Uterus (tissue), 2 donors: ENCODE measurements around the gene RAB3B.

Experiments used
- CTCF ChIP-seq, 4 experiments: fragments of 200-600 bp in 2 of 4; fragments of 450-650 bp in 2 of 4; sonication (generic) in 2 of 4; IDR thresholded peaks; one replicate each; pipeline ENCODE4 v1.5.1; 2016 to 2019; ENCODE audit warnings: antibody characterized with exemption in 4 of 4, mild to moderate bottlenecking in 2 of 4, moderate library complexity in 1 of 4
- POLR2A ChIP-seq, 2 donors: fragments of 450-650 bp; IDR thresholded peaks; one replicate each; pipeline ENCODE4 v1.6.1; 2016; ENCODE audit warnings: antibody characterized with exemption in 2 of 2, mild to moderate bottlenecking in 1 of 2, moderate library complexity in 1 of 2

- TF ChIP-seq POLR2A (IDR thresholded peaks at IDR 0.05) (no peak), CTCF (IDR thresholded peaks at IDR 0.05) (no peak)
These were observed 8.9 kb downstream of the RAB3B start for GRCh38 chr1:51981555-51981954.
